ENCODE measurements around the gene NAGA. TPM values are rescaled to one million over a fixed set of nuclear protein-coding genes. Genes with fewer than 3 reads are reported as not detected.

Gene NAGA
- total and polyA plus RNA-seq, 2 of the 4 experiments (the other 2 are of a cell fraction) = 34.3 to 44.8 TPM

GRCh38 chr22:42116848-42117424 is 46.3 kb upstream of the NAGA start:
- Histone ChIP-seq H2BK15ac (ENCODE audit: low read depth, low read length) (no peak overlapping the region), H3K4me1 (ENCODE audit: control insufficient read depth, insufficient read depth, low read length) (peaks cover 2% of the 10 kb centered on the region; the same call in 1 of the 2 replicates), H4K20me1 (ENCODE audit: insufficient read depth, low read length) (no peaks in the 10 kb centered on the region), H3K4me2 (ENCODE audit: low read depth, low read length) (no peak overlapping the region), H4K5ac (ENCODE audit: low read depth, low read length) (no peak overlapping the region), H3K14ac (replicated peaks; ENCODE audit: low read depth, low read length) (no peak overlapping the region), H2AK5ac (ENCODE audit: low read depth, low read length) (no peak overlapping the region), H3K9ac (ENCODE audit: low read depth, low read length) (no peak overlapping the region), H3K9me1 (ENCODE audit: insufficient read depth, low read length) (no peaks in the 10 kb centered on the region), H2AFZ (replicated peaks; ENCODE audit: low read length, poor library complexity) (no peak overlapping the region), H3K9me3 (ENCODE audit: control insufficient read depth, insufficient read depth, low read length) (peaks cover 13% of the 10 kb centered on the region), H2AK9ac (replicated peaks; ENCODE audit: low read depth, low read length, poor library complexity) (no peak overlapping the region), H2BK5ac (ENCODE audit: low read depth, low read length, poor library complexity, severe bottlenecking) (no peak overlapping the region), H3K23ac (ENCODE audit: low read depth, low read length) (no peak overlapping the region), H3K4me3 (ENCODE audit: insufficient read depth, low read depth, low read length) (no peak overlapping the region), H3K27me3 (ENCODE audit: control insufficient read depth, insufficient read depth, low read length) (no peaks in the 10 kb centered on the region), H2BK20ac (ENCODE audit: low read depth, low read length) (no peak overlapping the region), H3K27ac (ENCODE audit: insufficient read depth, low read length) (no peak overlapping the region), H4K8ac (ENCODE audit: low read depth in 2 of 2, low read length in 2 of 2) (no peak overlapping the region), H3K18ac (ENCODE audit: low read depth, low read length) (no peak overlapping the region), H3K36me3 (ENCODE audit: control insufficient read depth, insufficient read depth, low read length) (no peaks in the 10 kb centered on the region), H3K4ac (ENCODE audit: low read depth, low read length) (no peak overlapping the region), H3K79me1 (ENCODE audit: low read depth in 1 of 2, low read length in 2 of 2) (no peaks in the 10 kb centered on the region), H3K56ac (ENCODE audit: extremely low read depth, insufficient read depth, low read length) (no peak overlapping the region), H4K91ac (ENCODE audit: insufficient read depth, low read depth, low read length) (no peak overlapping the region), H2BK120ac (ENCODE audit: low read depth, low read length) (no peak overlapping the region)
- BruUV-seq (replicated peaks) = no TSS peak
- WGBS, 2 experiments (ENCODE audit: extremely low coverage in 2 of 2, insufficient read length in 1 of 2) = 40% methylated on average over 2 of the region's 4 CpGs; no CpG with 5 or more reads in 1 of the 2 experiments
- DNase-seq (peak; percentile 4), ATAC-seq (ENCODE audit: low read depth) (peak; percentile 42)
- in situ Hi-C loops (cut with MboI; ENCODE audit: low sequenced_read_pairs) (no loop called here), dilution Hi-C loops (cut with HindIII; ENCODE audit: low sequenced_read_pairs, unreplicated experiment) (no loop called here), intact Hi-C loops (cut with micrococcal nuclease) (no loop called here)
- TF ChIP-seq USF2 (IDR thresholded peaks at IDR 0.05; ENCODE audit: low read depth, low read length) = no peak
- TF ChIP-seq RAD21 (IDR thresholded peaks at IDR 0.05; ENCODE audit: low read length) = no peak
- TF ChIP-seq CHD1 (IDR thresholded peaks at IDR 0.05; ENCODE audit: low read depth, low read length) = no peak
- no peak for TF ChIP-seq RCOR1 (IDR thresholded peaks at IDR 0.05; ENCODE audit: insufficient replicate concordance, low read length)
- TF ChIP-seq BHLHE40 (IDR thresholded peaks at IDR 0.05; ENCODE audit: low read depth, low read length) = no peak
- TF ChIP-seq NFE2L2 (IDR thresholded peaks at IDR 0.05; ENCODE audit: low read depth, low read length) = no peak
- TF ChIP-seq MXI1 (IDR thresholded peaks at IDR 0.05; ENCODE audit: borderline replicate concordance, low read depth, low read length) = no peak
- TF ChIP-seq SMC3 (IDR thresholded peaks at IDR 0.05; ENCODE audit: low read depth, low read length) = no peak
- TF ChIP-seq CEBPB (IDR thresholded peaks at IDR 0.05; ENCODE audit: low read depth, low read length) = no peak
- no peak for TF ChIP-seq CTCF (conservative IDR thresholded peaks at IDR 0.05; ENCODE audit: low read depth, low read length)
- TF ChIP-seq, protein P1, sequence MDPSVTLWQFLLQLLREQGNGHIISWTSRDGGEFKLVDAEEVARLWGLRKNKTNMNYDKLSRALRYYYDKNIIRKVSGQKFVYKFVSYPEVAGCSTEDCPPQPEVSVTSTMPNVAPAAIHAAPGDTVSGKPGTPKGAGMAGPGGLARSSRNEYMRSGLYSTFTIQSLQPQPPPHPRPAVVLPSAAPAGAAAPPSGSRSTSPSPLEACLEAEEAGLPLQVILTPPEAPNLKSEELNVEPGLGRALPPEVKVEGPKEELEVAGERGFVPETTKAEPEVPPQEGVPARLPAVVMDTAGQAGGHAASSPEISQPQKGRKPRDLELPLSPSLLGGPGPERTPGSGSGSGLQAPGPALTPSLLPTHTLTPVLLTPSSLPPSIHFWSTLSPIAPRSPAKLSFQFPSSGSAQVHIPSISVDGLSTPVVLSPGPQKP (IDR thresholded peaks at IDR 0.05; ENCODE audit: borderline replicate concordance, low read depth, low read length) = no peak
- no peak for TF ChIP-seq MAFK (IDR thresholded peaks at IDR 0.05; ENCODE audit: low read depth, low read length)
- no peak for TF ChIP-seq FOS (IDR thresholded peaks at IDR 0.05; ENCODE audit: low read depth, low read length)
- TF ChIP-seq POLR2A (IDR thresholded peaks at IDR 0.05; ENCODE audit: low read depth, low read length) = no peak
- no peak for TF ChIP-seq MAZ (IDR thresholded peaks at IDR 0.05; ENCODE audit: borderline replicate concordance, low read depth, low read length)
- TF ChIP-seq RFX5 (IDR thresholded peaks at IDR 0.05; ENCODE audit: low read depth, low read length) = no peak
- ChIA-PET CTCF (interaction anchor here (1.5 kb wide), 1 partner anchor 13 kb away, joined by 4 read pairs; no protein-coding TSS in a partner anchor), POLR2A (ENCODE audit: unreplicated experiment) (no interaction called here)
